ENCODE measurements around the gene NFATC2. TPM values are rescaled to one million over a fixed set of nuclear protein-coding genes. Genes with fewer than 3 reads are reported as not detected.
"Not testable (repeated sequence)": the region's sequence is repeated elsewhere in the genome, so short reads cannot be mapped to it uniquely, and the experiment has no call there.

Gene NFATC2
- total RNA-seq, 6 experiments from 2014 or later: 3.9 to 7.1 (median 4.7) TPM

DNA sequence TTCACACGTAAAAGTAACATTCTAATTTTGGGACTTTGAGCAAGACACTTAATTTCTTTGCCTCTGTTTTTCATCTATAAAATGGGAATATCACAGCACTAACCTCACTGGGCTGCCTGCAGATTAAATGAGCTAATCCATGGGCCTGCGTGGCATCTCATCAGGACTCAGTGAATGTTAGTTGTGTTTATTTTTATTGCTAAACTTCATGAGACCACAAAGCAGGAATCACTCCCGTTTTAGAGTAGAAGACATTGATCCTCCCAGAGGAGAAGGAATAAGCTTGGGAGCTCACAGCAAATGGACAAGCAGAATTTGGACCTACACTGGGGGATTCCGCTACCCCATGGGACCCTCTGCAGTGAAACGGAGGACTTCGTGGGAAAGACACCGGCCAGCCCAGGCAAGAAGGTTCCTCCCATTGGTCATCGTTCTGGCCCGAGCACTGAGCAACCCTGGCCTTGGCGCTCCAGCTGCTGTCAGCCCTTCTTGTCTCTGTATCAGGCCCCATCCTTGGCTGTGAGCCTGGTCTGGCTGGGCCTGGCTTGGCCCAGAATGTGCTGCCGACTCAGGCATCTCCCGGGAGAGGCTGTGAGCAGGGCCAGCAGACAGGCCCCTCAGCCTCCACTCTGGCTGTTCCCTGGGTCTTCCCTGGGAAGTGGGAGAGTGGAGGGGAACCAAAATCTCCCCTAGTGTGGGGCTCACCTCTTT, 79.8 kb downstream of the NFATC2 start:
- DNase-seq (peak; percentile 52 to 73 (median 69)), ATAC-seq (peak; percentile 62 to 90 (median 72))
- TF ChIP-seq POLR2A (IDR thresholded peaks at IDR 0.05): no peak
- TF ChIP-seq, protein P1, sequence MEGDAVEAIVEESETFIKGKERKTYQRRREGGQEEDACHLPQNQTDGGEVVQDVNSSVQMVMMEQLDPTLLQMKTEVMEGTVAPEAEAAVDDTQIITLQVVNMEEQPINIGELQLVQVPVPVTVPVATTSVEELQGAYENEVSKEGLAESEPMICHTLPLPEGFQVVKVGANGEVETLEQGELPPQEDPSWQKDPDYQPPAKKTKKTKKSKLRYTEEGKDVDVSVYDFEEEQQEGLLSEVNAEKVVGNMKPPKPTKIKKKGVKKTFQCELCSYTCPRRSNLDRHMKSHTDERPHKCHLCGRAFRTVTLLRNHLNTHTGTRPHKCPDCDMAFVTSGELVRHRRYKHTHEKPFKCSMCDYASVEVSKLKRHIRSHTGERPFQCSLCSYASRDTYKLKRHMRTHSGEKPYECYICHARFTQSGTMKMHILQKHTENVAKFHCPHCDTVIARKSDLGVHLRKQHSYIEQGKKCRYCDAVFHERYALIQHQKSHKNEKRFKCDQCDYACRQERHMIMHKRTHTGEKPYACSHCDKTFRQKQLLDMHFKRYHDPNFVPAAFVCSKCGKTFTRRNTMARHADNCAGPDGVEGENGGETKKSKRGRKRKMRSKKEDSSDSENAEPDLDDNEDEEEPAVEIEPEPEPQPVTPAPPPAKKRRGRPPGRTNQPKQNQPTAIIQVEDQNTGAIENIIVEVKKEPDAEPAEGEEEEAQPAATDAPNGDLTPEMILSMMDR (IDR thresholded peaks at IDR 0.05): no peak
- Histone ChIP-seq H3K4me3 (no peak overlapping the region), H3K9me3 (no peaks in the 10 kb centered on the region), H3K27me3 (no peaks in the 10 kb centered on the region), H3K4me1 (no peaks in the 10 kb centered on the region), H3K27ac (no peak overlapping the region), H3K36me3 (no peaks in the 10 kb centered on the region)
- intact Hi-C loops (cut with DNase I): no loop called here
- WGBS (ENCODE audit: insufficient coverage, low coverage, low lambda C conversion rate, missing lambda C conversion rate): 76% methylated on average over 7 of the region's 12 CpGs

DNA sequence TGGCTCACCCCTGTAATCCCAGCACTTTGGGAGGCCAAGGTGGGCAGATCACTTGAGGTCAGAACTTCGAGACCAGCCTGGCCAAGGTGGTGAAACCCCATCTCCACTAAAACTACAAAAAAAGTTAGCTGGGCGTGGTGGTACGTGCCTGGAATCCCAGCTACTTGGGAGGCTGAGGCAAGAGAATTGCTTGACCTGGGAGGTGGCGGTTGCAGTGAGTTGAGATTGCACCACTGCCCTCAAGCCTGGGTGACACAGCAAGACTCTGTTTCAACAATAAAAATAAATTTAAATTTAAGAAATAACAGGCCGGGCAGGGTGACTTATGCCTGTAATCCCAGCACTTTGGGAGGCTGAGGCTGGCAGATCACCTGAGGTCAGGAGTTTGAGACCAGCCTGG, 80.7 kb downstream of the NFATC2 start:
- ATAC-seq; H3K9me3 ChIP-seq; H3K4me1 ChIP-seq; H3K4me3 ChIP-seq; DNase-seq; H3K27me3 ChIP-seq; H3K36me3 ChIP-seq; intact Hi-C loops (cut with DNase I); H3K27ac ChIP-seq: not testable (repeated sequence)
- 0% methylated on average over 1 of the region's 5 CpGs for WGBS (ENCODE audit: insufficient coverage, low coverage, low lambda C conversion rate, missing lambda C conversion rate)

DNA sequence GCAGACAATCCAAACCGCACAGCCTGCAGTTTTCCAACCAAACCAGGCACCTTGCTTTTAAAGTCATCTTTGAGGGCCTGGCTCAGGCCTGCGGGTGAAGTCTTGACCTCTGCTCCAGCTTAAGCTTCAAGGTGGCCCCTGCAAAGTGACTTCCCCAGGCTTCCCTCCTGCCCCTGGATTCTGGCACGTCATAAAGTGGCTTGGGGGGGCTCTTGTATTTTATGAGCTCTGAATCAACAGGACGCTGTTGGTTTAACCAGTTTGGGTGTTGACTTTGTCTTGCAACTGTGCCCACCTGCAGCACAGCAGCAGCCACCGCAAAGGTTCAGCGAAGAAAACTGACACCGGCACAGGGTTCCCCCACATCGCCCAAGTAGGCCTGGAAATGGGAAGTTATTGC, 81.2 kb downstream of the NFATC2 start:
- peaks cover 0 to 7% (median 3%) of the 10 kb centered on the region in 4 donors for H3K4me1 ChIP-seq
- H3K4me3 ChIP-seq: no peak overlapping the region
- H3K27me3 ChIP-seq: no peaks in the 10 kb centered on the region
- WGBS (ENCODE audit: insufficient coverage, low coverage, low lambda C conversion rate, missing lambda C conversion rate): 97% methylated on average over 4 of the region's 8 CpGs
- no peaks in the 10 kb centered on the region for H3K36me3 ChIP-seq
- no peak for DNase-seq
- no peak for ATAC-seq
- no peak for TF ChIP-seq POLR2A (IDR thresholded peaks at IDR 0.05)
- TF ChIP-seq, protein P1 (IDR thresholded peaks at IDR 0.05): no peak
- no peak overlapping the region for H3K27ac ChIP-seq
- no peaks in the 10 kb centered on the region for H3K9me3 ChIP-seq
- intact Hi-C loops (cut with DNase I): no loop called here

DNA sequence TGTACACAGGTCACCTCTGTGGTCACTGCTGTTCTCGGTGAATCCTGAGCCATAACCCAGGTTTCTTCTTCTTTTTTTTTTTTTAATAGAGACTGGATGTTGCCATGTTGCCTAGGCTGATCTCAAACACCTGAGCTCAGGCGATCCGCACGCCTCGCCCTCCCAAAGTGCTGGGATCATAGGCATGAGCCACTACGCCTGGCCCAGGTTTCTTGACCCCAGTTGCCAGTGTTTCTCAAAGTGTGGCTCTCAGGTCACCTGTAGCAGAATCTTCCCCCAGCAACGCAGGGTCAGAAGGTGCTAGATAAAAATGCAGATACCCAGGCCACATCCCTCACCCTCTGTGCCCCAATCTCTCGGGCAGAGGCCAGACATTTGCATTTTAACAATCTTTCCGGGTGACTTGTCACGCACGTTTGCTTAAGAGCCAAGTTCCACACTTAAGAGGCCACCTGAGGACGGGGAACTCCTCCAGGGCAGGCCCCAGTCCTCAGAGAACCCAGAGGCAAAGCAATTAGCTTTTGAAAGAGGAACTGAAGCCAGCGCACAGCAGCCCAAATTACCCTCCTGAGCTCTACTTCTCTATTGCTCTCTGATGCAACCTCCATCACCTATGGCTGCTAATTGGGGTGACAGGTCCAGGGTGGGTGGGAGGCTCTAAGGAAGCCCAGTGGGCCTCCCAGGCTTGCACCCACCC, 81.8 kb downstream of the NFATC2 start:
- Histone ChIP-seq H3K9me3 (no peaks in the 10 kb centered on the region), H3K27ac (no peak overlapping the region), H3K36me3 (no peaks in the 10 kb centered on the region), H3K4me3 (no peak overlapping the region), H3K27me3 (no peaks in the 10 kb centered on the region), H3K4me1 (peaks cover 0 to 10% (median 4%) of the 10 kb centered on the region in 4 donors)
- WGBS (ENCODE audit: insufficient coverage, low coverage, low lambda C conversion rate, missing lambda C conversion rate): 96% methylated on average over 3 of the region's 13 CpGs
- intact Hi-C loops (cut with DNase I): no loop called here
- TF ChIP-seq, protein P1 (IDR thresholded peaks at IDR 0.05): no peak
- no peak for TF ChIP-seq POLR2A (IDR thresholded peaks at IDR 0.05)
- ATAC-seq (no peak), DNase-seq (peak in 1 of 3 donors; percentile 15)

DNA sequence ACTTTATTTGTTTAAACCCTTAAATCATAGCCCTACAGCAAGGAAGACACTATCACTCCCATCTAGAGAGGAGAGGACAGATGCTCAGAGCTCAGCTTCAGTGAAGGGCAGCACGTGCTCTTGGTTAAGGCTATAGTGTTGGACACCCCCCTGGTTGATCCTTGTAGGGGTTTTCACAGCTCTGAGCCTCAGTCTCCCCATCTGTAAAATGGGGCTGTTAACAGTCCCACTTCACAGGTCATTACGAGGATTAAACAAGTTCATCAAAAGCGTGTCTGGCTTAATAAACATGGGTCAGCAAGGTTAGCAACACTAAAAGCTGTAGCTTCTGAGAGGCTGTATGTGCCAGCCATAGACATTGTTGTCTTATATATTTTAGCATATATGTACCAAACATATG, 82.4 kb downstream of the NFATC2 start:
- WGBS (ENCODE audit: insufficient coverage, low coverage, low lambda C conversion rate, missing lambda C conversion rate): 100% methylated on average over 3 of the region's 3 CpGs
- ATAC-seq (no peak), DNase-seq (no peak)
- H3K9me3 ChIP-seq: no peaks in the 10 kb centered on the region
- TF ChIP-seq, protein P1 (IDR thresholded peaks at IDR 0.05): no peak
- no peak for TF ChIP-seq POLR2A (IDR thresholded peaks at IDR 0.05)
- no peak overlapping the region for H3K27ac ChIP-seq
- H3K36me3 ChIP-seq: no peaks in the 10 kb centered on the region
- H3K27me3 ChIP-seq: no peaks in the 10 kb centered on the region
- H3K4me1 ChIP-seq: peaks cover 0 to 10% (median 4%) of the 10 kb centered on the region in 4 donors
- H3K4me3 ChIP-seq: no peak overlapping the region
- intact Hi-C loops (cut with DNase I): no loop called here
